HG02588 (cell line): ENCODE data around the gene HLA-A.
"Not testable (repeated sequence)": the region's sequence is repeated elsewhere in the genome, so short reads cannot be mapped to it uniquely, and the experiment has no call there.

ENCODE experiments used
- ATAC-seq: cut with Tn5 transposase; IDR thresholded peaks from one replicate; pipeline ENCODE4 v1.9.1; 2021; ENCODE audit warnings: mild to moderate bottlenecking, moderate library complexity; ENCODE audit not compliant: unreplicated experiment

HLA-A gene

GRCh38 chr6:29942275-29943052, at the start of gene HLA-A:
HLA-A (plus strand) TSS chr6:29942532; CDS start chr6:29942554, 22 bp downstream.
- peak; percentile 91 for ATAC-seq

- no peak for ATAC-seq
Measured at GRCh38 chr6:29892696-29893095, 49.6 kb upstream of the HLA-A start.

- no peak for ATAC-seq
Measured at GRCh38 chr6:29899281-29899680, 43.1 kb upstream of the HLA-A start.

- no peak for ATAC-seq
Measured at GRCh38 chr6:29905286-29905685, 37.0 kb upstream of the HLA-A start.

- ATAC-seq, result no peak
Measured at GRCh38 chr6:29907637-29908340, 34.5 kb upstream of the HLA-A start.

- ATAC-seq, result no peak
Measured at GRCh38 chr6:29908341-29908662, 34.0 kb upstream of the HLA-A start.

- ATAC-seq, result no peak
Measured at GRCh38 chr6:29908710-29909109, 33.6 kb upstream of the HLA-A start.

GRCh38 chr6:29909985-29910384, 32.3 kb upstream of the HLA-A start:
- no peak for ATAC-seq

GRCh38 chr6:29912840-29913239, 29.5 kb upstream of the HLA-A start:
- ATAC-seq, result no peak

GRCh38 chr6:29916741-29917140, 25.6 kb upstream of the HLA-A start:
- ATAC-seq, result no peak

GRCh38 chr6:29917857-29918256, 24.5 kb upstream of the HLA-A start:
- ATAC-seq, result no peak

- ATAC-seq, result no peak
Measured at GRCh38 chr6:29919506-29920445, 22.6 kb upstream of the HLA-A start.

GRCh38 chr6:29924287-29924686, 18.0 kb upstream of the HLA-A start:
- no peak for ATAC-seq

- no peak for ATAC-seq
Measured at GRCh38 chr6:29924731-29925130, 17.6 kb upstream of the HLA-A start.

GRCh38 chr6:29925321-29925720, 17.0 kb upstream of the HLA-A start:
- ATAC-seq, result no peak

GRCh38 chr6:29925727-29926412, 16.5 kb upstream of the HLA-A start:
- peak; percentile 20 for ATAC-seq

- ATAC-seq, result peak; percentile 57
Measured at GRCh38 chr6:29926413-29927274, 15.7 kb upstream of the HLA-A start.

GRCh38 chr6:29927275-29927569, 15.1 kb upstream of the HLA-A start:
- ATAC-seq, result no peak

GRCh38 chr6:29927841-29928388, 14.4 kb upstream of the HLA-A start:
- ATAC-seq, result no peak

- ATAC-seq, result not testable (repeated sequence)
Measured at GRCh38 chr6:29930047-29930446, 12.3 kb upstream of the HLA-A start.
